Skeletal muscle satellite cell (primary cell): ENCODE measurements around the gene ANKS3.

Experiments
- H3K27me3 ChIP-seq: 2 replicates; pipeline ENCODE4 v1.7.0; 2013; ENCODE audit warnings: low read length; ENCODE audit not compliant: control insufficient read depth, insufficient read depth
- H3K36me3 ChIP-seq: 2 replicates; pipeline ENCODE4 v1.7.0; 2013; ENCODE audit warnings: mild to moderate bottlenecking, control low read depth, low read length; ENCODE audit not compliant: insufficient read depth
- H3K4me1 ChIP-seq: 2 replicates; pipeline ENCODE4 v1.7.0; 2013; ENCODE audit warnings: low read length; ENCODE audit not compliant: control insufficient read depth, insufficient read depth
- H3K4me2 ChIP-seq: 2 replicates; pipeline ENCODE4 v1.7.0; 2013; ENCODE audit warnings: mild to moderate bottlenecking, low read length
- H3K4me3 ChIP-seq: 2 replicates; pipeline ENCODE4 v1.7.0; 2013; ENCODE audit warnings: low read length
- H3K9ac ChIP-seq: 2 replicates; pipeline ENCODE4 v1.7.0; 2013; ENCODE audit warnings: mild to moderate bottlenecking, low read depth, low read length, moderate library complexity
- H3K9me3 ChIP-seq: replicated peaks from 2 replicates; pipeline ENCODE4 v1.7.0; 2013; ENCODE audit warnings: mild to moderate bottlenecking, control low read depth, low read length

ANKS3 gene

GRCh38 chr16:4663777-4664465, 70.2 kb downstream of the ANKS3 start:
- Histone ChIP-seq H3K9me3 (no peaks in the 10 kb centered on the region), H3K27me3 (no peaks in the 10 kb centered on the region), H3K4me2 (no peak overlapping the region), H3K4me1 (peaks cover 9% of the 10 kb centered on the region), H3K4me3 (no peak overlapping the region), H3K36me3 (peaks cover 38% of the 10 kb centered on the region), H3K9ac (no peak overlapping the region)

- no peak overlapping the region for H3K9ac ChIP-seq
- H3K4me2 ChIP-seq = no peak overlapping the region
- H3K36me3 ChIP-seq = peaks cover 33% of the 10 kb centered on the region
- peaks cover 9% of the 10 kb centered on the region for H3K4me1 ChIP-seq
- H3K27me3 ChIP-seq = no peaks in the 10 kb centered on the region
- H3K9me3 ChIP-seq = no peaks in the 10 kb centered on the region
- no peak overlapping the region for H3K4me3 ChIP-seq
Observed at GRCh38 chr16:4663465-4663776, 70.7 kb downstream of the ANKS3 start.

- peaks cover 9% of the 10 kb centered on the region for H3K4me1 ChIP-seq
- H3K9ac ChIP-seq = no peak overlapping the region
- no peaks in the 10 kb centered on the region for H3K27me3 ChIP-seq
- no peak overlapping the region for H3K4me3 ChIP-seq
- no peaks in the 10 kb centered on the region for H3K9me3 ChIP-seq
- H3K36me3 ChIP-seq = peaks cover 31% of the 10 kb centered on the region
- no peak overlapping the region for H3K4me2 ChIP-seq
Observed at GRCh38 chr16:4661661-4662060, 72.4 kb downstream of the ANKS3 start.

GRCh38 chr16:4660454-4661007, 73.5 kb downstream of the ANKS3 start:
- Histone ChIP-seq H3K4me3 (no peak overlapping the region), H3K9ac (no peak overlapping the region), H3K36me3 (peaks cover 34% of the 10 kb centered on the region), H3K9me3 (no peaks in the 10 kb centered on the region), H3K27me3 (no peaks in the 10 kb centered on the region), H3K4me1 (peaks cover 9% of the 10 kb centered on the region), H3K4me2 (no peak overlapping the region)

- no peaks in the 10 kb centered on the region for H3K9me3 ChIP-seq
- H3K4me2 ChIP-seq = no peak overlapping the region
- no peaks in the 10 kb centered on the region for H3K27me3 ChIP-seq
- peaks cover 9% of the 10 kb centered on the region for H3K4me1 ChIP-seq
- peaks cover 36% of the 10 kb centered on the region for H3K36me3 ChIP-seq
- H3K4me3 ChIP-seq = no peak overlapping the region
- no peak overlapping the region for H3K9ac ChIP-seq
Observed at GRCh38 chr16:4659363-4660353, 74.4 kb downstream of the ANKS3 start.

GRCh38 chr16:4656695-4657686, 77.1 kb downstream of the ANKS3 start:
- H3K27me3 ChIP-seq = no peaks in the 10 kb centered on the region
- no peak overlapping the region for H3K4me3 ChIP-seq
- H3K9ac ChIP-seq = no peak overlapping the region
- no peaks in the 10 kb centered on the region for H3K9me3 ChIP-seq
- H3K4me2 ChIP-seq = no peak overlapping the region
- peaks cover 9% of the 10 kb centered on the region for H3K4me1 ChIP-seq
- peaks cover 45% of the 10 kb centered on the region for H3K36me3 ChIP-seq

- Histone ChIP-seq H3K4me1 (peaks cover 9% of the 10 kb centered on the region), H3K9me3 (no peaks in the 10 kb centered on the region), H3K36me3 (peaks cover 48% of the 10 kb centered on the region), H3K27me3 (no peaks in the 10 kb centered on the region), H3K4me2 (no peak overlapping the region), H3K9ac (no peak overlapping the region), H3K4me3 (no peak overlapping the region)
Observed at GRCh38 chr16:4656221-4656620, 77.8 kb downstream of the ANKS3 start.

- peaks cover 8% of the 10 kb centered on the region for H3K4me1 ChIP-seq
- no peaks in the 10 kb centered on the region for H3K9me3 ChIP-seq
- no peak overlapping the region for H3K4me2 ChIP-seq
Observed at GRCh38 chr16:4655801-4656200, 78.3 kb downstream of the ANKS3 start.

GRCh38 chr16:4654964-4655590, 79.0 kb downstream of the ANKS3 start:
- Histone ChIP-seq H3K36me3 (peaks cover 48% of the 10 kb centered on the region), H3K9me3 (no peaks in the 10 kb centered on the region), H3K27me3 (no peaks in the 10 kb centered on the region), H3K4me3 (no peak overlapping the region), H3K4me1 (peaks cover 1% of the 10 kb centered on the region), H3K4me2 (no peak overlapping the region), H3K9ac (no peak overlapping the region)

More at GRCh38 chr16:4655801-4656200, 78.3 kb downstream of the ANKS3 start:
- peaks cover 48% of the 10 kb centered on the region for H3K36me3 ChIP-seq
- no peak overlapping the region for H3K4me3 ChIP-seq
- H3K9ac ChIP-seq = no peak overlapping the region
- H3K27me3 ChIP-seq = no peaks in the 10 kb centered on the region

GRCh38 chr16:4654011-4654963, 79.8 kb downstream of the ANKS3 start:
- H3K4me2 ChIP-seq = no peak overlapping the region
- H3K4me1 ChIP-seq = no peaks in the 10 kb centered on the region
- H3K9ac ChIP-seq = no peak overlapping the region
- H3K4me3 ChIP-seq = no peak overlapping the region
- H3K36me3 ChIP-seq = peaks cover 41% of the 10 kb centered on the region
- no peaks in the 10 kb centered on the region for H3K9me3 ChIP-seq
- H3K27me3 ChIP-seq = no peaks in the 10 kb centered on the region
